ENCODE measurements around the gene MAP3K20.

The MAP3K20 gene

GRCh38 chr2:173264151-173264550 is 188.5 kb downstream of the MAP3K20 start:
- H3K4me3 ChIP-seq (ENCODE audit: low read depth in 1 of 2, low read length in 2 of 2) = no peak overlapping the region
- no peaks in the 10 kb centered on the region for H3K79me2 ChIP-seq (ENCODE audit: insufficient read depth, low read length)
- no peak for DNase-seq
- no peak overlapping the region for H3K4me2 ChIP-seq (ENCODE audit: insufficient read depth, low read length)
- no peaks in the 10 kb centered on the region for H3K9me3 ChIP-seq (ENCODE audit: insufficient read depth, low read length, severe bottlenecking)
- H3K4me1 ChIP-seq (ENCODE audit: insufficient read depth, low read length) = peaks cover 6% of the 10 kb centered on the region; the same call in 1 of the 2 replicates
- H4K20me1 ChIP-seq (ENCODE audit: insufficient read depth, low read length) = no peaks in the 10 kb centered on the region
- H2AFZ ChIP-seq (ENCODE audit: low read depth, low read length) = no peak overlapping the region
- peaks cover 50% of the 10 kb centered on the region for H3K36me3 ChIP-seq (ENCODE audit: insufficient read depth, low read length)
- H3K9ac ChIP-seq (ENCODE audit: low read depth, low read length) = no peak overlapping the region
- no peak for ATAC-seq (ENCODE audit: insufficient read depth, low read depth)
- no peaks in the 10 kb centered on the region for H3K27me3 ChIP-seq (ENCODE audit: insufficient read depth, low read length, poor library complexity)
- no peak overlapping the region for H3K27ac ChIP-seq (ENCODE audit: low read length)
- TF ChIP-seq EZH2 (IDR thresholded peaks at IDR 0.05; ENCODE audit: borderline replicate concordance, low read depth, low read length, severe bottlenecking) (no peak), CTCF (IDR thresholded peaks at IDR 0.05; ENCODE audit: borderline replicate concordance, extremely low read depth, low read length, poor library complexity, severe bottlenecking) (no peak)

DNA sequence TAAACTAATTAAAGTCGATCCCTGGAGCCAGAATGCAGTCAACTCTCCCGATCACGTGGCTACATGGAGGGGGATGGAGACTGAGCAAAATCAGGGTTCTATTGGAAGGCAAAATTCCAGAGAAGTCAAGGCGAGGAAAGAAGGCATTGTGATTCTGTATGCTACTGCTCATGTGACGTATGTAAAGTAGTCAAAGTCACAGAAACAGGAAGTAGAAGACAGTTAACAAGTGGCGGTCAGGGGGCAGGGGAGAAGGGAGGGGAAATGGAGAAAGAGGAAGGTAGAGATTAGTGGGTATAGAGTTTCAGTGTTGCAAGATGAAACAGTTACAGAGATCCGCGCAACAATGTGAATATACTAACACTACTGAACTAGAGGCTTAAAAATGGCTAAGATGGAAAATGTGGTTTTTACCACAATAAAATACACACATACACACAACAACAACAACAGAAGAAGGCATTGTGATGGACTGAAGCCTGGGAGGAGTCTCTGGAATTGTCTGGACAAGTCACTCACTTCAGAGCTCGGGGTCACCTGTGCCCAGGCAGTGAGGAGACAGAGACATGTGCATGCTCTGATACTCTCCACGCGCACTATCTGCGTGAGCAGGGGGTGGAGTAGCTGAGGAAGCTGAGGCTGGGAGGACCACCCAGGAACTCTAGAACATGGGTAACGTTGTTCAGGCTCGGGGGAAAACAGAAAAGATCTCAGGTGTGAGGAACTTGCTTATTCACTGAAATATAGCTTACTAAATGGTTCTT is 189.1 kb downstream of the MAP3K20 start:
- no peak overlapping the region for H3K4me3 ChIP-seq (ENCODE audit: low read depth in 1 of 2, low read length in 2 of 2)
- H3K9ac ChIP-seq (ENCODE audit: low read depth, low read length) = no peak overlapping the region
- H3K79me2 ChIP-seq (ENCODE audit: insufficient read depth, low read length) = no peaks in the 10 kb centered on the region
- DNase-seq = no peak
- H4K20me1 ChIP-seq (ENCODE audit: insufficient read depth, low read length) = no peaks in the 10 kb centered on the region
- 0 out of 2 replicates have a peak overlapping the region, but pooled peaks have one; percentile 35 for H3K27ac ChIP-seq (ENCODE audit: low read length)
- H3K36me3 ChIP-seq (ENCODE audit: insufficient read depth, low read length) = peaks cover 44% of the 10 kb centered on the region
- no peak overlapping the region for H2AFZ ChIP-seq (ENCODE audit: low read depth, low read length)
- peak; percentile 65; the same call in 2 of the 3 replicates for ATAC-seq (ENCODE audit: insufficient read depth, low read depth)
- H3K9me3 ChIP-seq (ENCODE audit: insufficient read depth, low read length, severe bottlenecking) = no peaks in the 10 kb centered on the region
- TF ChIP-seq CTCF (IDR thresholded peaks at IDR 0.05; ENCODE audit: borderline replicate concordance, extremely low read depth, low read length, poor library complexity, severe bottlenecking) (no peak), EZH2 (IDR thresholded peaks at IDR 0.05; ENCODE audit: borderline replicate concordance, low read depth, low read length, severe bottlenecking) (no peak)
- peaks cover 6% of the 10 kb centered on the region; the same call in 1 of the 2 replicates for H3K4me1 ChIP-seq (ENCODE audit: insufficient read depth, low read length)
- H3K4me2 ChIP-seq (ENCODE audit: insufficient read depth, low read length) = no peak overlapping the region
- no peaks in the 10 kb centered on the region for H3K27me3 ChIP-seq (ENCODE audit: insufficient read depth, low read length, poor library complexity)

DNA sequence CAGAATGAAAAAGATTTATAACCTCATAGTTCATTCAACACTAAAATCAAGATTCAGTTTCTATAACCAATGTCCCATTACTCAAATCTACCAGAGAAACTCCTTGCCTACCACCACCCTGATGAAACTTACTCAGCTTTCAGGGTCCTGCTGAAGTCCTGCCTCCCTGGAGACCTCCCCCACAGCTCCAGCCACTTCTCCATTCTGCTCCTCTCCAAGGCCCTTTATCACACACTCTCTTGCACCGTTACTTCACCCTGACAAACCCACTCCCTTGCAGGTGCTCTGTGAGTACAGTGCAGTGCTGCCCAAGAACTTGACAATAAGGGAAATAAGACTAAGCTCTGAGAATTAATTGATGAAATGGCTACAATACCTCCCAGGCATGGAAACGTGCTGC is 195.5 kb downstream of the MAP3K20 start:
- H4K20me1 ChIP-seq (ENCODE audit: insufficient read depth, low read length) = no peaks in the 10 kb centered on the region
- H3K4me3 ChIP-seq (ENCODE audit: low read depth in 1 of 2, low read length in 2 of 2) = no peak overlapping the region
- H3K27ac ChIP-seq (ENCODE audit: low read length) = no peak overlapping the region
- peaks cover 2% of the 10 kb centered on the region for H3K9me3 ChIP-seq (ENCODE audit: insufficient read depth, low read length, severe bottlenecking)
- no peaks in the 10 kb centered on the region for H3K79me2 ChIP-seq (ENCODE audit: insufficient read depth, low read length)
- H3K27me3 ChIP-seq (ENCODE audit: insufficient read depth, low read length, poor library complexity) = no peaks in the 10 kb centered on the region
- peaks cover 13% of the 10 kb centered on the region; the same call in 1 of the 2 replicates for H3K36me3 ChIP-seq (ENCODE audit: insufficient read depth, low read length)
- no peaks in the 10 kb centered on the region for H3K4me1 ChIP-seq (ENCODE audit: insufficient read depth, low read length)
- H3K4me2 ChIP-seq (ENCODE audit: insufficient read depth, low read length) = no peak overlapping the region
- no peak for DNase-seq
- no peak overlapping the region for H3K9ac ChIP-seq (ENCODE audit: low read depth, low read length)
- TF ChIP-seq CTCF (IDR thresholded peaks at IDR 0.05; ENCODE audit: borderline replicate concordance, extremely low read depth, low read length, poor library complexity, severe bottlenecking) = no peak
- no peak for TF ChIP-seq EZH2 (IDR thresholded peaks at IDR 0.05; ENCODE audit: borderline replicate concordance, low read depth, low read length, severe bottlenecking)
- no peak overlapping the region for H2AFZ ChIP-seq (ENCODE audit: low read depth, low read length)
- no peak for ATAC-seq (ENCODE audit: insufficient read depth, low read depth)

Measured in DND-41 (cell line).